Measurements from ENCODE around the gene CPNE1.
A peak's percentile ranks its signal among the peaks of the same experiment; 100 is the strongest.

CPNE1 gene

DNA sequence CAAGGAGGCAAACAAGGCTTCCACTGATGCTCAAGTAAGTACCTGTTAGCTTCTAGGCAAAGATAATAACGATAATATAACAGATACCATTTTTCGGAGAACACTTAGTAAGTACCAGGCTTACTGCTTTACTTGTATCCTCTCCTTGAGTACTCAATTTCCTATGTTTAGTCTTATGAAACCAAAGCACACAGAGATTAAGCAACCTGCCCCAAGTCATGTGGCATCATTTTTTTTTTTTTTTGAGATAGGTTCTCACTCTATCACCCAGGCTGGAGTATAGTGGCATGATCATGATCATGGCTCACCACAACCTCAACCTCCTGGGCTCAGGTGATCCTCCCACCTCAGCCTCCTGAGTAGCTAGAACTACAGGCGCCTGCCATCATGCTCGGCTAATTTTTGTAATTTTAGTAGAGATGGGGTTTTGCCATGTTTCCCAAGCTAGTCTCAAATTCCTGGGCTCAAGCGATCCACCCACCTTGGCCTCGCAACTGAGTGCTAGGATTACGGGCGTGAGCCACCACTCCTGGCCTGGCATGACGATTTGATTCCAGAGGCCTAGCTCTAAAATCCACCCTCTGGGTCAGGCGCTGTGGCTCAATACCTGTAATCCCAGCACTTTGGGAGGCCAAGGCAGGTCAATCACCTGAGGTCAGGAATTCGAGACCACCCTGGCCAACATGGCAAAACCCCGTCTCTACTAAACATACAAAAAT, 35.1 kb downstream of the CPNE1 start:
- H3K27me3 ChIP-seq (replicated peaks; ENCODE audit: control insufficient read depth, insufficient read depth, low read length): no peaks in the 10 kb centered on the region
- H3K36me3 ChIP-seq (ENCODE audit: control insufficient read depth, insufficient read depth, low read length, severe bottlenecking): peaks cover 69% of the 10 kb centered on the region
- no peaks in the 10 kb centered on the region for H3K9me3 ChIP-seq (ENCODE audit: control insufficient read depth, low read length)
- DNase-seq (ENCODE audit: low read depth): peak; percentile 13
- peaks cover 3% of the 10 kb centered on the region for H3K4me1 ChIP-seq (ENCODE audit: control insufficient read depth, insufficient read depth, low read length)
- H3K9ac ChIP-seq (ENCODE audit: low read length): no peak overlapping the region
- H3K4me3 ChIP-seq (ENCODE audit: low read length): no peak overlapping the region

DNA sequence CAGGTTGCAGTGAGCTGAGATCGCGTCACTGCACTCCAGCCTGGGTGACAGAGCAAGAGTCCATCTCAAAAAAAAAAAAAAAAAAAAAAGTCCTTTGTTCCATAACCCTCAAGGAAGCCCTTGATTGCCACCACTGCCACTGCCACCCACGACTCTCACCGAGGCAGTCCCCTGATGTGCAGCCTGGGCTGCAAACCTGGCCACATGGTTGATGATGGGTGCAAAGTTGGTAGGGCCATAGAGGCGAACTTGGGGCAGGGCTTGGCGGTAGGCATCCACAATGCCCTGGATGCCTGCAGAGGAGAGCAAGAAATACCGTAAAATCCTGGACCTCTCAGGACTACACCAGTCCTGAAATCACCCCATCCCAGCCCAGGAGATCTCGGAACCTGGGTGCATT, 37.6 kb downstream of the CPNE1 start:
- Histone ChIP-seq H3K9me3 (ENCODE audit: control insufficient read depth, low read length) (no peaks in the 10 kb centered on the region), H3K36me3 (ENCODE audit: control insufficient read depth, insufficient read depth, low read length, severe bottlenecking) (peaks cover 64% of the 10 kb centered on the region), H3K4me3 (ENCODE audit: low read length) (no peak overlapping the region), H3K9ac (ENCODE audit: low read length) (no peak overlapping the region), H3K27me3 (replicated peaks; ENCODE audit: control insufficient read depth, insufficient read depth, low read length) (no peaks in the 10 kb centered on the region), H3K4me1 (ENCODE audit: control insufficient read depth, insufficient read depth, low read length) (peaks cover 3% of the 10 kb centered on the region)
- no peak for DNase-seq (ENCODE audit: low read depth)

DNA sequence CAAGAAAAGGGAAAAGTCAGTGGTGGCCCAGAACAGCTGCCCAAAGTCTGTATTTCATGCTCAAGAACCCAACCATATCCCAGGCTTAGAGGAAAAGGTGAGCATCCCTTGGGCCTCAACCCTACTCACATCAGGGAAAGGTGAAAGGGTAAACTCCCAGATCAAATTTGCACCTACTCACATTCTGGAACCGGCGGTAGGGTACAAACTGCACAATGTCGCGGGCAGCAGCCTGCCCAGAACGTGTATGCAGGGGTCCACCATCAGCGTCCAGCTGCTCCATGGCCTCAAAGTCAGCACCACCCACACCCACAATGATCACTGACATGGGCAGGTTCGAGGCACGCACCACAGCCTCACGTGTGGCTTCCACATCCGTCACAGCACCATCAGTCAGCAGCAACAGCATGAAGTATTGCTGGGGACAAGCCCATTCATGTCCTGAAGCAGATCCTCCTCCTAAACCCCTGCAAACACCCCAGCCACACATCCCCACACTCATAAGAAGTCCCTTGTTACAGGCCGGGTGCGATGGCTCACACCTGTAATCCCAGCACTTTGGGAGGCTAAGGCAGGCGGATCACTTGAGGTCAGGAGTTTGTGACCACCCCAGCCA, 38.2 kb downstream of the CPNE1 start:
- Histone ChIP-seq H3K27me3 (replicated peaks; ENCODE audit: control insufficient read depth, insufficient read depth, low read length) (no peaks in the 10 kb centered on the region), H3K36me3 (ENCODE audit: control insufficient read depth, insufficient read depth, low read length, severe bottlenecking) (peaks cover 57% of the 10 kb centered on the region), H3K9me3 (ENCODE audit: control insufficient read depth, low read length) (no peaks in the 10 kb centered on the region), H3K9ac (ENCODE audit: low read length) (no peak overlapping the region), H3K4me3 (ENCODE audit: low read length) (no peak overlapping the region), H3K4me1 (ENCODE audit: control insufficient read depth, insufficient read depth, low read length) (peaks cover 3% of the 10 kb centered on the region)
- no peak for DNase-seq (ENCODE audit: low read depth)

DNA sequence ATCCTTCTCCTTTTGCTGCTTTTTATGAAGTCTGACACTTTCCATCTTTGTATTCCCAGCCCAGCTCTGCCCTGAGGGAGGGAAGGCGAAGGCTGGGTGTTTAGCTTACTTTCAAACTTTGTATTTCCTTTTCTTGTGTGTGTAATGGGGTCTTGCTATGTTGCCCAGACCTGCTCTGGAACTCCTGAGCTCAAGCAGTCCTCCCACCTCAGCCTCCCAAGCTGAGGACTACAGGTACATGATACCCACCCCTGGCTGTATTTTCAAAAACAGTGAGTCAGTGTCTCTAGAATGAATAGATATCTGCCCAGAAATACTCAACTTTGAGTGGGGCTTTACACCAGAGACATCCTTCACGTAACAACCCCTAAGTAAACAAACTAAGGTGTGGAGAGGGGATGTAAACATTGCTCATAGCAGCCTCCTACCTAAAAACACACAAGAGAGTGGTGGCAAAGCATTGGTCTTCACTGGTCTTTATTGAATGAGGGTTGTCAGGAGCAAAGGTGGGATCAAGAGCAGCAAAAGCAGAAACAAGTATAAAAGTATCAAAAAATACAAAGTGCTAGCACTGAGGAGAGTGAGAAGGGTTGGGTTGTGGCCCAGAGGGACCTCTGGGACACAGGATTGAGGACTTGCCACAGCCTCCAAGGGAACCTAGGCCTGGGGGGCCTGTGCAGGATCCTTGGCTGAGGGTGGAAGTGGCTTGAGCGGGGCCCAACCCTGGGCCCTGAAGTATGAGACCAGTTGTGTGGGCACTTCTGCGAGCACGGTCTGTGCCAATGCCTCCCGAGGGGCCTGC, 38.9 kb downstream of the CPNE1 start:
- H3K4me1 ChIP-seq (ENCODE audit: control insufficient read depth, insufficient read depth, low read length): peaks cover 3% of the 10 kb centered on the region
- no peak overlapping the region for H3K4me3 ChIP-seq (ENCODE audit: low read length)
- peaks cover 50% of the 10 kb centered on the region for H3K36me3 ChIP-seq (ENCODE audit: control insufficient read depth, insufficient read depth, low read length, severe bottlenecking)
- no peaks in the 10 kb centered on the region for H3K27me3 ChIP-seq (replicated peaks; ENCODE audit: control insufficient read depth, insufficient read depth, low read length)
- H3K9ac ChIP-seq (ENCODE audit: low read length): no peak overlapping the region
- DNase-seq (ENCODE audit: low read depth): no peak
- H3K9me3 ChIP-seq (ENCODE audit: control insufficient read depth, low read length): no peaks in the 10 kb centered on the region

DNA sequence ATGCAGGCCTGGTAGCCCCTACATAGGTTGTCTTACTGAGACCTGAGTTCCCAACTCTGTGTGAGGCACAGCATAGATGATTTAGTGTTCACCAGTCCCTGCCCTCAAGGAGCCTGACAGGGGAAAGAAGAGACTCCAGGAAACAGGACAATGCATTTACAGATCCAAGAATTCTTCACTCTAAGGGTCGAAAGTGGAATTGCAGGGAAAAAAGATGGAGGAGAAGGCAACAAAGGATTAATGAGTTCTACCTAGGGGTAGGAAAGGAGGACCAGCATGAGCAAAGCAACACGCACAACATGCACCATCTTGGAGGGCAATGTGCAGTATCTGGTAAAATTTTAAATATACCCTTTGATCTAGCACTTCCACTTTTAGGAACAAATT, 43.1 kb downstream of the CPNE1 start:
- DNase-seq (ENCODE audit: low read depth): no peak
- H3K4me3 ChIP-seq (ENCODE audit: low read length): no peak overlapping the region
- H3K27me3 ChIP-seq (replicated peaks; ENCODE audit: control insufficient read depth, insufficient read depth, low read length): no peaks in the 10 kb centered on the region
- H3K9me3 ChIP-seq (ENCODE audit: control insufficient read depth, low read length): no peaks in the 10 kb centered on the region
- H3K36me3 ChIP-seq (ENCODE audit: control insufficient read depth, insufficient read depth, low read length, severe bottlenecking): peaks cover 20% of the 10 kb centered on the region
- H3K9ac ChIP-seq (ENCODE audit: low read length): no peak overlapping the region
- H3K4me1 ChIP-seq (ENCODE audit: control insufficient read depth, insufficient read depth, low read length): peaks cover 18% of the 10 kb centered on the region

DNA sequence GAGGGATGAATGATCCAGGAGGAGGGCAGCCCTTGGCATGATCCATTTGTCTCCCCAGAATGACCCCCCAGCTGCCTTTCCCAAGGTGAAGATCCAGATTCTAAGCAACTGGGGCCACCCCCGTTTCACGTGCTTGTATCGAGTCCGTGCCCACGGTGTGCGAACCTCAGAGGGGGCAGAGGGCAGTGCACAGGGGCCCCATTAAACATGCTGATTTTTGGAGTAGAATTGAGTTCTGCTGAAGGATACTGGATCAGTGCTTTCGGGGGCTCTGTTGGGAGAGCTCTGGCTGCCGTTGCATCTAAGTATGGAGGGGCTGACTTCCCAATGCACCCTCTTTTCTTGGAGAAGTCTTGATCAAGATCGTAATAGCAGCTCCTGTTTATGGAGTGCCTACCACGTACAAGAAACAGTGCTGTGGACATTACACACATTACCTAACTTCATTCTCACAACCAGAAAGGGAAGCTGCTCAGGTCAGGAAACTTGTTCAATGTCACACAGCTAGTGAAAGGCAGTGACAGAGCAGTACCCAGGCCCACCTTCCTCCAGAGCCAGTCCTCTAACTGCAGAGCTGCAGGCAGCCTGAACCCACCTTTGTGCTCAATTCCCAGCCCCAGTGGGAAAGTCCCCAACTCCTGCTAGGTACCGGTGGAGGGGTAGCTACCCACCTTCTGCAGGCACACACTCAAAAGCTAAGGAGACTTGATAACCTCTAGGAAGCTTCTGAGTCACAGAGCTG, 43.7 kb downstream of the CPNE1 start:
- Histone ChIP-seq H3K9me3 (ENCODE audit: control insufficient read depth, low read length) (no peaks in the 10 kb centered on the region), H3K36me3 (ENCODE audit: control insufficient read depth, insufficient read depth, low read length, severe bottlenecking) (peaks cover 14% of the 10 kb centered on the region), H3K27me3 (replicated peaks; ENCODE audit: control insufficient read depth, insufficient read depth, low read length) (no peaks in the 10 kb centered on the region), H3K9ac (ENCODE audit: low read length) (no peak overlapping the region), H3K4me1 (ENCODE audit: control insufficient read depth, insufficient read depth, low read length) (peaks cover 18% of the 10 kb centered on the region), H3K4me3 (ENCODE audit: low read length) (no peak overlapping the region)
- no peak for DNase-seq (ENCODE audit: low read depth)

DNA sequence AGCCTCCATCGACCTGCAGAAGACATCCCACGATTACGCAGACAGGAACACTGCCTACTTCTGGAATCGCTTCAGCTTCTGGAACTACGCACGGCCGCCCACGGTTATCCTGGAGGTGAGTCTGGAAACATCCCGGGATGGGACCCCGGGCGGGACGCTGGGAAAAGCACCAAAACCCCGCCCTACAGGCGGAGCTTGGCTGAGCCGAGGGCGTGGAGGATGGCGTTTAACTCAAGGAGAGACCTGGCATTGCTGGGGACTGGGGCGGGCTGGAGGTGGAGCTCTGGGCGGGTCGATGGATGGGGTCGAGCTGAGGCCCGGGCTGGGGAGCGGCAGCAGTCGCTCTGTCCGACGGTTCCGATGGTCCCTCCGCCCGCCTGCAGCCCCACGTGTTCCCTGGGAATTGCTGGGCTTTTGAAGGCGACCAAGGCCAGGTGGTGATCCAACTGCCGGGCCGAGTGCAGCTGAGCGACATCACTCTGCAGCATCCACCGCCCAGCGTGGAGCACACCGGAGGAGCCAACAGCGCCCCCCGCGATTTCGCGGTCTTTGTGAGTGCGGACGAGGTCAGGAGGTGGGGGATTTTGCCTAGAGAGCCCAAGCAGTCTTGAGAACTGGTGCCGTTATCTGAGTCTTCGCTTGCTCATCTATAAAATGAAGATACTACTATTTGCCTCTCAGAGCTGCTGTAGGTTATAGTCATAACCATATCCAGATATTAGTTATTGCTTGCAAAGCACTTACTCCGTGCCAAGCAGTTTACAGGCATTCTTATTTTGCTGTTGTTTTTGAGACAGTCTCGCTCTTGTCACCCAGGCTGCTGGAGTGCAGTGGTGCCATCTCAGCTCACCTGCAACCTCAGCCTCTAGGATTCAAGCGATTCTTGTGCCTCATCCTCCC, 45.3 kb downstream of the CPNE1 start:
- Histone ChIP-seq H3K4me1 (ENCODE audit: control insufficient read depth, insufficient read depth, low read length) (peaks cover 18% of the 10 kb centered on the region), H3K27me3 (replicated peaks; ENCODE audit: control insufficient read depth, insufficient read depth, low read length) (no peaks in the 10 kb centered on the region), H3K4me3 (ENCODE audit: low read length) (peak overlapping the region; percentile 69), H3K9me3 (ENCODE audit: control insufficient read depth, low read length) (no peaks in the 10 kb centered on the region), H3K9ac (ENCODE audit: low read length) (no peak overlapping the region), H3K36me3 (ENCODE audit: control insufficient read depth, insufficient read depth, low read length, severe bottlenecking) (no peaks in the 10 kb centered on the region)
- DNase-seq (ENCODE audit: low read depth): peak; percentile 85

DNA sequence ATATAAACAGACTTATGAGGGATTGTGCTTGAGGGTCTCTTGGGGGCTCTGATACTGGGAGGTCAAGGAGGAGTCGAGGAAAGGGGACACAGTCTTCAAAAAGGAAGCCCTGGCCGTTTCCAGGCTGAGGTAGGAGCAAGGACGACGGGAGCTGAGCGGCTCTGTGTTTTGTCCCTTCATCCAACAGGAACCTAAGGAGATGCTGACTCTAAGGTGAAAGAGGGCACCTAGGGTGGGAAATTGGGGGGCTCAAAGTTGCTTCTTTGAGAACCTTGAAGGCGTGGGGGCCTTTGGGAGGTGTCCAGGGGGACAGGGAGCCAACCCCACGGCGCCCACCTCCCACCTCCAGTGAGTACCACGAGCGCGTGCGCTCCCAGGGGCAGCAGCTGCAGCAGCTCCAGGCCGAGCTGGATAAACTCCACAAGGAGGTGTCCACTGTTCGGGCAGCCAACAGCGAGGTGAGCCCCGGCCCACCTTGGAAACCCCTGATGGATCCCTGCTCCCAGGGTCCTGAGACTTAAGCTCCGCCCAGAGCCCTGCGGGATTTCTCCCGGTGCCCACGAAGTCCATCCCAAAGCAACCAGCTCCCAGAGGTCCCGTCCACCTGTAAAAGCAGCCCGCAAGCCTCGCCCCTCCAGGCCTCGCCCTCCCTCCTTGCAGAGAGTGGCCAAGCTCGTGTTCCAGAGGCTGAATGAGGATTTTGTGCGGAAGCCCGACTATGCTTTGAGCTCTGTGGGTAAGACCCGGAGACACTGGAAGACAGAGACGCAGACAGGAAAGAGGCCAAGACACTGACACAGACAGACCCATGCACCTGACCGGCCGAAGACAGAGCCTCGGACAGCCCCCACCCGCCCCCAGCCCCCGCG, 46.2 kb downstream of the CPNE1 start:
- peak overlapping the region; percentile 39 for H3K9ac ChIP-seq (ENCODE audit: low read length)
- DNase-seq (ENCODE audit: low read depth): peak; percentile 44
- no peaks in the 10 kb centered on the region for H3K9me3 ChIP-seq (ENCODE audit: control insufficient read depth, low read length)
- H3K36me3 ChIP-seq (ENCODE audit: control insufficient read depth, insufficient read depth, low read length, severe bottlenecking): no peaks in the 10 kb centered on the region
- peaks cover 18% of the 10 kb centered on the region for H3K4me1 ChIP-seq (ENCODE audit: control insufficient read depth, insufficient read depth, low read length)
- H3K27me3 ChIP-seq (replicated peaks; ENCODE audit: control insufficient read depth, insufficient read depth, low read length): no peaks in the 10 kb centered on the region
- peak overlapping the region; percentile 67 for H3K4me3 ChIP-seq (ENCODE audit: low read length)

DNA sequence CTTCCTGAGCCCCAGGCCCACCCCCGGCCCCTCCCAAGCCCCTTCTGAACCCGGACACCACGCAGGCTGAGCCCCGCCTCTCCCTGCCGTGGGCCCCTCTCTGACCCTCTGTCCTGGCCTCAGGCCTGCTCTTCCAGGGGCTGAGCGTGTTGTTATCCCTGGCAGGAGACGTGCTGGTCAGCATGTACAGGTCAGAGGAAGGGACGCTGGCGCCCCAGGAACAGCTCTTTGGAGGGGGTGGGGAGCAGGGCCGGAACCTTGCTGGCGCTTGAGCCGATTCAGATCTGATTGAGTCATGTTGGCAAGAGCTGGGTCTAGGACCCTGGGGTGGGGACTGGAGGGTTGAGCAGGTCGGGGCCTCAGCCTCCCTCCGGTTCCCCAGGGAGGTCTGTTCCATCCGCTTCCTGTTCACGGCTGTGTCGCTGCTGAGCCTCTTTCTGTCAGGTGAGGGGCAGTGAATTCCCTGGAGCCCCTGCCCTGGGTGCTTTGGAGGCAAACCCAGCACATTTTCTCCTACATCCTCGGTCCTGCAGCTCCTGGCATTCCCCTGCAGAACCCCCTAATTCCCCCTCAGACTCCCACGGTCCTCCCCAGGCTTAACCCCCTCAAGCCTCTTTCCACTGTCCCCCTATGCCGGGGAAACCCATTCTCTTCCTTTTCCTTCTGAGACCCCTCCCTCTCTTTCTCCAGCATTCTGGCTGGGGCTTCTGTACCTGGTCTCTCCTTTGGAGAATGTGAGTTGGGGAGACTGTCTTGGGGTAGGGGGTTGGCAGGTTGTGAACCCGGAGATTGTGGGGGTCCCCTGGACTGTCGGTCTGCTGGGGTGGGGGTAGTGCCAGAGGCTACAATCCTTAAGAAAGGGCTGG, 47.1 kb downstream of the CPNE1 start:
- Histone ChIP-seq H3K36me3 (ENCODE audit: control insufficient read depth, insufficient read depth, low read length, severe bottlenecking) (no peaks in the 10 kb centered on the region), H3K27me3 (replicated peaks; ENCODE audit: control insufficient read depth, insufficient read depth, low read length) (no peaks in the 10 kb centered on the region), H3K9ac (ENCODE audit: low read length) (no peak overlapping the region), H3K9me3 (ENCODE audit: control insufficient read depth, low read length) (no peaks in the 10 kb centered on the region), H3K4me1 (ENCODE audit: control insufficient read depth, insufficient read depth, low read length) (peaks cover 18% of the 10 kb centered on the region), H3K4me3 (ENCODE audit: low read length) (peak overlapping the region; percentile 72)
- DNase-seq (ENCODE audit: low read depth): peak; percentile 46

Data from adipocyte (in vitro differentiated cells).